ENCODE results near the gene PRORP. TPM values are rescaled to one million over a fixed set of nuclear protein-coding genes. Genes with fewer than 3 reads are reported as not detected.
"Not testable (repeated sequence)": the region's sequence is repeated elsewhere in the genome, so short reads cannot be mapped to it uniquely, and the experiment has no call there.

The PRORP gene
- 19.4 and 23.1 TPM in 2 replicates for total RNA-seq

GRCh38 chr14:35121887-35122695 lies at the start of gene PRORP, which contains the start of gene PPP2R3C:
Gene PRORP, plus strand, starts transcription at chr14:35122552. Its CDS starts 694 bp downstream, at chr14:35123246.
Gene PPP2R3C, minus strand, starts transcription at chr14:35121990. Its CDS starts 31 bp downstream, at chr14:35121959.
- peak; percentile 92 for DNase-seq (ENCODE audit: low read depth in 2 of 2)

GRCh38 chr14:35073486-35073885 lies 48.9 kb upstream of the PRORP start:
- peak in 1 of 2 donors; percentile 33 for DNase-seq (ENCODE audit: low read depth in 2 of 2)

- no peak for DNase-seq (ENCODE audit: low read depth in 2 of 2)
Observed at GRCh38 chr14:35078082-35078481, 44.3 kb upstream of the PRORP start.

- no peak for DNase-seq (ENCODE audit: low read depth in 2 of 2)
Observed at GRCh38 chr14:35079742-35080141, 42.6 kb upstream of the PRORP start.

- DNase-seq (ENCODE audit: low read depth in 2 of 2) = no peak
Observed at GRCh38 chr14:35083530-35084150, 38.7 kb upstream of the PRORP start.

GRCh38 chr14:35085441-35085840 lies 36.9 kb upstream of the PRORP start:
- no peak for DNase-seq (ENCODE audit: low read depth in 2 of 2)

GRCh38 chr14:35088514-35088913 lies 33.8 kb upstream of the PRORP start:
- no peak for DNase-seq (ENCODE audit: low read depth in 2 of 2)

GRCh38 chr14:35094645-35095044 lies 27.7 kb upstream of the PRORP start:
- not testable (repeated sequence) for DNase-seq (ENCODE audit: low read depth in 2 of 2)

GRCh38 chr14:35107866-35108265 lies 14.5 kb upstream of the PRORP start:
- no peak for DNase-seq (ENCODE audit: low read depth in 2 of 2)

GRCh38 chr14:35112641-35113040 lies 9.7 kb upstream of the PRORP start:
- DNase-seq (ENCODE audit: low read depth in 2 of 2) = no peak

GRCh38 chr14:35113308-35113950 lies 8.9 kb upstream of the PRORP start:
- no peak for DNase-seq (ENCODE audit: low read depth in 2 of 2)

- DNase-seq (ENCODE audit: low read depth in 2 of 2) = no peak
Observed at GRCh38 chr14:35114036-35114435, 8.3 kb upstream of the PRORP start.

- no peak for DNase-seq (ENCODE audit: low read depth in 2 of 2)
Observed at GRCh38 chr14:35116242-35116641, 6.1 kb upstream of the PRORP start.

GRCh38 chr14:35117112-35117511 lies 5.2 kb upstream of the PRORP start:
- DNase-seq (ENCODE audit: low read depth in 2 of 2) = no peak

GRCh38 chr14:35121026-35121886 lies 1.1 kb upstream of the PRORP start:
- peak; percentile 3 to 28 for DNase-seq (ENCODE audit: low read depth in 2 of 2)

- DNase-seq (ENCODE audit: low read depth in 2 of 2) = peak; percentile 25 to 65
Observed at GRCh38 chr14:35122696-35123387, 490 bp downstream of the PRORP start.

GRCh38 chr14:35123388-35123703 lies 994 bp downstream of the PRORP start:
- DNase-seq (ENCODE audit: low read depth in 2 of 2) = peak in 1 of 2 donors; percentile 1

- DNase-seq (ENCODE audit: low read depth in 2 of 2) = no peak
Observed at GRCh38 chr14:35124127-35124526, 1.8 kb downstream of the PRORP start.

- DNase-seq (ENCODE audit: low read depth in 2 of 2) = peak in 1 of 2 donors; percentile 37
Observed at GRCh38 chr14:35133542-35134328, 11.4 kb downstream of the PRORP start.
